Right lobe of liver (tissue), 6 donors: ENCODE results near the gene HPRT1. TPM values are rescaled to one million over a fixed set of nuclear protein-coding genes. Genes with fewer than 3 reads are reported as not detected.

Experiments
- ATAC-seq, 4 donors: fragments of 200-7000 bp; cut with Tn5 transposase; one replicate each; pipeline ENCODE4 v1.9.1; 2020; ENCODE audit warnings: mild to moderate bottlenecking in 4 of 4, moderate library complexity in 4 of 4
- DNase-seq, 3 donors: peaks; one replicate each; pipeline ENCODE4 v3.0.0-alpha.2; 2020
- H3K27ac ChIP-seq, 3 donors: fragments of 200-600 bp; one replicate each; pipeline ENCODE4 v1.8.0; 2022
- H3K27me3 ChIP-seq, 2 donors: fragments of 200-600 bp; one replicate each; pipeline ENCODE4 v1.8.0; 2022
- H3K36me3 ChIP-seq, 4 donors: fragments of 200-600 bp; sonication (generic) in 1 of 4; one replicate each; pipeline versions ENCODE4 v1.5.1 to v1.8.0; 2017 to 2022; ENCODE audit warnings: control low read depth in 1 of 4
- H3K4me1 ChIP-seq, 4 donors: fragments of 200-600 bp; sonication (generic) in 1 of 4; one replicate each; pipeline versions ENCODE4 v1.5.1 to v1.8.0; 2017 to 2022; ENCODE audit warnings: control low read depth in 1 of 4
- H3K4me3 ChIP-seq, 3 donors: fragments of 200-600 bp; one replicate each; pipeline ENCODE4 v1.8.0; 2022
- H3K9me3 ChIP-seq, 4 donors: fragments of 200-600 bp; sonication (generic) in 1 of 4; one replicate each; pipeline versions ENCODE4 v1.5.1 to v1.8.0; 2017 to 2022; ENCODE audit warnings: control low read depth in 1 of 4
- POLR2A ChIP-seq: fragments of 450-650 bp; IDR thresholded peaks from one replicate; pipeline ENCODE4 v1.6.1; 2017; ENCODE audit warnings: antibody characterized with exemption, mild to moderate bottlenecking
- WGBS: methylation state at CpG from one replicate; pipeline ENCODE4 v1.1.6; 2018; ENCODE audit warnings: low coverage, low lambda C conversion rate; ENCODE audit not compliant: insufficient coverage; ENCODE audit errors: missing lambda C conversion rate; 5-methylcytosine and 5-hydroxymethylcytosine counted together
- intact Hi-C, 2 donors: fragments of 100-400 bp; cut with DNase I; formaldehyde crosslinking; loops; one replicate each; pipeline versions ENCODE4 v1.11.2 to v1.14.1; 2022
- total RNA-seq, 6 experiments: library from RNA; depleted of rRNA in 2 of 6; stranded (reverse); fragments of >200 nt in 2 of 6; fragmentation: NEBNext Ultra II Directional in 3 of 6; extraction: Animal tissue kit (Norgen Biotek cat#: 25700) in 3 of 6; gene quantifications; one replicate each; pipeline versions ENCODE4 v1.1.0 to v1.2.4, GENCODE V29; 2016 to 2023
- TF ChIP-seq, protein P1 (sequence below), 4 donors: fragments of 200-600 bp in 3 of 4; fragments of 450-650 bp in 1 of 4; IDR thresholded peaks; one replicate each; pipeline versions ENCODE4 v1.5.1 to v1.8.0; 2016 to 2022; ENCODE audit warnings: antibody characterized with exemption in 4 of 4, mild to moderate bottlenecking in 2 of 4
- donor health status: DM: no; HTN: yes; CAD: no.
- donor health status: DM: no; HTN: no; CAD: no.
- donor health status: DM: no; HTN: no; CAD: no.
- donor health status: DM: no; HTN: yes; CAD: no.
- donor health status: DM: no; HTN: yes; CAD: no.

The HPRT1 gene
- total RNA-seq, 6 experiments from 2014 or later: 5.0 to 11.1 (median 9.0) TPM

DNA sequence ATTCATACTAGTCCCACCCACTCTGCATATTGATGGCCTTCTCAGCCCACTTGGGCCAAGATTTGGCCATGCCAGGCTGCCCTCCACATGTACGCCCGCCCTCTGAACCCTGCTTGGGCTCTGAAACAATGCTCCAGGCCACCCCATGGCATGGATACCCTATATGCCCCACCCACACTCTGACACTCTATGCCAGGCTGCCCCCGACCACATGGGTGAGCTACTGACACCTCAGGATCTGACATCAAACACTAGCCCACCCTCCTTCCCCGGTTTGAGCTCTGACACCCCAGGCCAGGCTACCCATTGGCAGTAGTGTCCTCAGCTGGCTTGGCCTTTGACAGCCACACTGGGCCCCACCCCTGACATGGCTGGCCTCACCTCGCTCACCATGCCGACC lies 69.5 kb downstream of the HPRT1 start:
- DNase-seq: no peak
- Histone ChIP-seq H3K4me1 (no peaks in the 10 kb centered on the region), H3K4me3 (no peak overlapping the region), H3K9me3 (no peaks in the 10 kb centered on the region), H3K36me3 (no peaks in the 10 kb centered on the region), H3K27ac (no peak overlapping the region), H3K27me3 (no peaks in the 10 kb centered on the region)
- 100% methylated on average over 2 of the region's 6 CpGs for WGBS
- intact Hi-C loops: no loop called here
- TF ChIP-seq, protein P1, sequence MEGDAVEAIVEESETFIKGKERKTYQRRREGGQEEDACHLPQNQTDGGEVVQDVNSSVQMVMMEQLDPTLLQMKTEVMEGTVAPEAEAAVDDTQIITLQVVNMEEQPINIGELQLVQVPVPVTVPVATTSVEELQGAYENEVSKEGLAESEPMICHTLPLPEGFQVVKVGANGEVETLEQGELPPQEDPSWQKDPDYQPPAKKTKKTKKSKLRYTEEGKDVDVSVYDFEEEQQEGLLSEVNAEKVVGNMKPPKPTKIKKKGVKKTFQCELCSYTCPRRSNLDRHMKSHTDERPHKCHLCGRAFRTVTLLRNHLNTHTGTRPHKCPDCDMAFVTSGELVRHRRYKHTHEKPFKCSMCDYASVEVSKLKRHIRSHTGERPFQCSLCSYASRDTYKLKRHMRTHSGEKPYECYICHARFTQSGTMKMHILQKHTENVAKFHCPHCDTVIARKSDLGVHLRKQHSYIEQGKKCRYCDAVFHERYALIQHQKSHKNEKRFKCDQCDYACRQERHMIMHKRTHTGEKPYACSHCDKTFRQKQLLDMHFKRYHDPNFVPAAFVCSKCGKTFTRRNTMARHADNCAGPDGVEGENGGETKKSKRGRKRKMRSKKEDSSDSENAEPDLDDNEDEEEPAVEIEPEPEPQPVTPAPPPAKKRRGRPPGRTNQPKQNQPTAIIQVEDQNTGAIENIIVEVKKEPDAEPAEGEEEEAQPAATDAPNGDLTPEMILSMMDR (IDR thresholded peaks at IDR 0.05): no peak
- no peak for TF ChIP-seq POLR2A
- peak in 1 of 4 donors; percentile 33 for ATAC-seq

- Histone ChIP-seq H3K27me3 (no peaks in the 10 kb centered on the region), H3K4me1 (no peaks in the 10 kb centered on the region), H3K9me3 (no peaks in the 10 kb centered on the region), H3K4me3 (no peak overlapping the region), H3K27ac (no peak overlapping the region), H3K36me3 (no peaks in the 10 kb centered on the region)
- 73% methylated on average over 7 of the region's 7 CpGs for WGBS
- no peak for ATAC-seq
- intact Hi-C loops: no loop called here
- TF ChIP-seq POLR2A: no peak
- TF ChIP-seq, protein P1 (IDR thresholded peaks at IDR 0.05): no peak
- no peak for DNase-seq
These were observed 70.9 kb downstream of the HPRT1 start for GRCh38 chrX:134530845-134531244.

DNA sequence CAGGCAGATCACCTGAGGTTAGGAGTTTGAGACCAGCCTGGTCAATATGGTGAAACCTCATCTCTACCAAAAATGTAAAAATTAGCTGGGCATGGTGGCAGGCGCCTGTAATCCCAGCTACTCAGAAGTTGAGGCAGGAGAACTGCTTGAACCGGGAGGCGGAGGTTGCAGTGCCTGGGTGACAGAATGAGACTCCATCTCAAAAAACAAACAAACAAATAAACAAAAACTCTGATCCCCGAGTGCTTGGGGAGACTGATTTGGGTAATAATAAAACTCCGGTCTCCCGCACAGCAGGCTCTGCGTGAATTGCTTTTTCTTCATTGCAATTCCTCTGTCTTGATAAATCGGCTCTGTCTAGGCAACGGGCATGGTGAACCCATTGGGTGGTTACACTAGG lies 73.4 kb downstream of the HPRT1 start:
- TF ChIP-seq POLR2A: no peak
- TF ChIP-seq, protein P1 (IDR thresholded peaks at IDR 0.05): no peak
- Histone ChIP-seq H3K9me3 (no peaks in the 10 kb centered on the region), H3K4me3 (no peak overlapping the region), H3K36me3 (no peaks in the 10 kb centered on the region), H3K27ac (no peak overlapping the region), H3K27me3 (no peaks in the 10 kb centered on the region), H3K4me1 (no peaks in the 10 kb centered on the region)
- no peak for DNase-seq
- ATAC-seq: no peak
- WGBS: 57% methylated on average over 5 of the region's 9 CpGs
- intact Hi-C loops: no loop called here

DNA sequence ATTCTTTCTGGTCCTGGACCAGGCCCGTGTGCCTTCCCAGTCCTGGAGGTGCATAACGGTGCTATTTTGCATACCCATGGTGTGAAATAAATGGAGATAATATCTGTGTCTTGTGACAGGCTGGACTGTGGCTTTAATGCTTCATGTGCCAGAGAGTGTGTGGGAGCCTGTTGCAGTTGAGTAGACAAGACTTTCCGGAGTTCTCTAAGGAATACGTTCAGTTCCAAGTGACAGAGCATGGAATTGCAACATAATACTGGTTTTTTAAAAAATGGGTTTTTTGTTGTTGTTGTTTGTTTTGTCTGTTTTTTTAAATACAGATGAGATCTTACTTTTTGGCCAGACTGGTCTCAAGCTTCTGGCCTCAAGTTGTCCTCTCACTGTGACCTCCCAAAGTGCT lies 74.0 kb downstream of the HPRT1 start:
- no peak for ATAC-seq
- no peaks in the 10 kb centered on the region for H3K27me3 ChIP-seq
- 64% methylated on average over 4 of the region's 4 CpGs for WGBS
- DNase-seq: no peak
- intact Hi-C loops: no loop called here
- no peak overlapping the region for H3K4me3 ChIP-seq
- H3K4me1 ChIP-seq: no peaks in the 10 kb centered on the region
- no peaks in the 10 kb centered on the region for H3K9me3 ChIP-seq
- H3K36me3 ChIP-seq: no peaks in the 10 kb centered on the region
- TF ChIP-seq, protein P1 (IDR thresholded peaks at IDR 0.05): no peak
- no peak for TF ChIP-seq POLR2A
- H3K27ac ChIP-seq: no peak overlapping the region
